ENCODE results near the gene KREMEN1. TPM values are rescaled to one million over a fixed set of nuclear protein-coding genes. Genes with fewer than 3 reads are reported as not detected.
A peak's percentile ranks its signal among the peaks of the same experiment; 100 is the strongest.

KREMEN1 gene
- total RNA-seq, 4 donors from 2014 or later = 7.5 to 35.8 (median 15.4) TPM

GRCh38 chr22:29216873-29217666, 144.2 kb downstream of the KREMEN1 start:
- intact Hi-C loops (cut with DNase I; ENCODE audit: low total_unique reads) (no loop called here), in situ Hi-C loops (cut with MboI; ENCODE audit: low sequenced_read_pairs in 4 of 4) (no loop called here)
- Histone ChIP-seq H3K4me3 (no peak overlapping the region), H3K4me1 (no peaks in the 10 kb centered on the region), H3K27me3 (no peaks in the 10 kb centered on the region), H3K9me3 (no peaks in the 10 kb centered on the region), H3K36me3 (no peaks in the 10 kb centered on the region), H3K27ac (no peak overlapping the region)
- TF ChIP-seq CTCF (IDR thresholded peaks at IDR 0.05 in 4 of 5, conservative IDR thresholded peaks at IDR 0.05 in 1 of 5) (no peak), POLR2A (IDR thresholded peaks at IDR 0.05) (no peak)
- DNase-seq = peak in 1 of 2 donors; percentile 50
- peak; percentile 41 to 43 for ATAC-seq

Other genes with a start within 250 kb of the KREMEN1 start
- 10 to 100 TPM in 3 of 4 donors, 1 to 10 TPM in 1; 7.8 to 19.1 (median 11.1) TPM for gene ZNRF3, start 189.5 kb upstream of the KREMEN1 start, total RNA-seq
- gene C22orf31, start 11.2 kb upstream of the KREMEN1 start, total RNA-seq = not detected
- gene EMID1, start 132.9 kb downstream of the KREMEN1 start, total RNA-seq = 1 to 10 TPM in 1 of 4 donors, under 1 TPM in 1, not detected in 2; 0.33 to 1.8 TPM
- 10 to 100 TPM; 19.8 to 38.0 (median 28.6) TPM for gene RHBDD3, start 194.9 kb downstream of the KREMEN1 start, total RNA-seq
- 100 to 1,000 TPM; 192 to 269 (median 202) TPM for gene EWSR1, start 195.2 kb downstream of the KREMEN1 start, total RNA-seq
- gene GAS2L1, start 233.6 kb downstream of the KREMEN1 start, total RNA-seq = 10 to 100 TPM in 1 of 4 donors, 1 to 10 TPM in 3; 4.8 to 23.0 (median 6.6) TPM
- gene RASL10A, start 242.7 kb downstream of the KREMEN1 start, total RNA-seq = 1 to 10 TPM in 1 of 4 donors, under 1 TPM in 1, not detected in 2; 0.13 to 1.2 TPM